ENCODE results near the gene ZNF621.

The ZNF621 gene

GRCh38 chr3:40505599-40506462 is 18.9 kb upstream of the ZNF621 start, which contains the start of gene ZNF620:
ZNF620 (plus strand) TSS chr3:40506039; CDS start chr3:40506353, 314 bp downstream.
- Histone ChIP-seq H3K36me3 (ENCODE audit: insufficient read depth, low read length) (peaks cover 4% of the 10 kb centered on the region; the same call in 1 of the 2 replicates), H3K4me1 (ENCODE audit: control insufficient read depth, insufficient read depth, low read length, unreplicated experiment) (peaks cover 23% of the 10 kb centered on the region), H2AFZ (ENCODE audit: low read length, unreplicated experiment) (peak within 1 kb of the TSS; percentile 68), H3K79me2 (ENCODE audit: control insufficient read depth, insufficient read depth, low read length, unreplicated experiment) (no peaks in the 10 kb centered on the region), H3K27me3 (ENCODE audit: insufficient read depth, low read length) (no peaks in the 10 kb centered on the region), H3K27ac (ENCODE audit: low read depth, low read length) (peak within 1 kb of the TSS; percentile 95), H3K4me3 (ENCODE audit: low read depth, low read length) (peak within 1 kb of the TSS; percentile 79)

GRCh38 chr3:40511031-40511718 is 13.6 kb upstream of the ZNF621 start:
- no peak overlapping the region for H2AFZ ChIP-seq (ENCODE audit: low read length, unreplicated experiment)
- peaks cover 9% of the 10 kb centered on the region for H3K36me3 ChIP-seq (ENCODE audit: insufficient read depth, low read length)
- H3K79me2 ChIP-seq (ENCODE audit: control insufficient read depth, insufficient read depth, low read length, unreplicated experiment): no peaks in the 10 kb centered on the region
- H3K27me3 ChIP-seq (ENCODE audit: insufficient read depth, low read length): no peaks in the 10 kb centered on the region
- H3K4me3 ChIP-seq (ENCODE audit: low read depth, low read length): no peak overlapping the region
- H3K27ac ChIP-seq (ENCODE audit: low read depth, low read length): no peak overlapping the region
- H3K4me1 ChIP-seq (ENCODE audit: control insufficient read depth, insufficient read depth, low read length, unreplicated experiment): peaks cover 6% of the 10 kb centered on the region

- Histone ChIP-seq H3K79me2 (ENCODE audit: control insufficient read depth, insufficient read depth, low read length, unreplicated experiment) (no peaks in the 10 kb centered on the region), H2AFZ (ENCODE audit: low read length, unreplicated experiment) (no peak overlapping the region), H3K36me3 (ENCODE audit: insufficient read depth, low read length) (peaks cover 7% of the 10 kb centered on the region; the same call in 1 of the 2 replicates)
Observed at GRCh38 chr3:40516201-40516600, 8.6 kb upstream of the ZNF621 start.

GRCh38 chr3:40518067-40518466 is 6.7 kb upstream of the ZNF621 start:
- no peak overlapping the region for H3K4me3 ChIP-seq (ENCODE audit: low read depth, low read length)
- H3K27me3 ChIP-seq (ENCODE audit: insufficient read depth, low read length): no peaks in the 10 kb centered on the region
- H2AFZ ChIP-seq (ENCODE audit: low read length, unreplicated experiment): no peak overlapping the region
- peaks cover 7% of the 10 kb centered on the region; the same call in 1 of the 2 replicates for H3K36me3 ChIP-seq (ENCODE audit: insufficient read depth, low read length)
- no peaks in the 10 kb centered on the region for H3K4me1 ChIP-seq (ENCODE audit: control insufficient read depth, insufficient read depth, low read length, unreplicated experiment)
- H3K27ac ChIP-seq (ENCODE audit: low read depth, low read length): no peak overlapping the region
- H3K79me2 ChIP-seq (ENCODE audit: control insufficient read depth, insufficient read depth, low read length, unreplicated experiment): no peaks in the 10 kb centered on the region

More at GRCh38 chr3:40516201-40516600, 8.6 kb upstream of the ZNF621 start:
- Histone ChIP-seq H3K27ac (ENCODE audit: low read depth, low read length) (no peak overlapping the region), H3K27me3 (ENCODE audit: insufficient read depth, low read length) (no peaks in the 10 kb centered on the region), H3K4me1 (ENCODE audit: control insufficient read depth, insufficient read depth, low read length, unreplicated experiment) (no peaks in the 10 kb centered on the region), H3K4me3 (ENCODE audit: low read depth, low read length) (no peak overlapping the region)

GRCh38 chr3:40518848-40519247 is 5.9 kb upstream of the ZNF621 start:
- no peak overlapping the region for H3K4me3 ChIP-seq (ENCODE audit: low read depth, low read length)
- H3K27ac ChIP-seq (ENCODE audit: low read depth, low read length): no peak overlapping the region
- peaks cover 7% of the 10 kb centered on the region; the same call in 1 of the 2 replicates for H3K36me3 ChIP-seq (ENCODE audit: insufficient read depth, low read length)
- no peaks in the 10 kb centered on the region for H3K4me1 ChIP-seq (ENCODE audit: control insufficient read depth, insufficient read depth, low read length, unreplicated experiment)
- no peaks in the 10 kb centered on the region for H3K79me2 ChIP-seq (ENCODE audit: control insufficient read depth, insufficient read depth, low read length, unreplicated experiment)
- no peak overlapping the region for H2AFZ ChIP-seq (ENCODE audit: low read length, unreplicated experiment)
- H3K27me3 ChIP-seq (ENCODE audit: insufficient read depth, low read length): no peaks in the 10 kb centered on the region

- 0 out of 2 replicates have a peak, but pooled peaks cover under 1% of the 10 kb centered on the region for H3K36me3 ChIP-seq (ENCODE audit: insufficient read depth, low read length)
- H3K27me3 ChIP-seq (ENCODE audit: insufficient read depth, low read length): no peaks in the 10 kb centered on the region
- H2AFZ ChIP-seq (ENCODE audit: low read length, unreplicated experiment): no peak overlapping the region
- H3K4me1 ChIP-seq (ENCODE audit: control insufficient read depth, insufficient read depth, low read length, unreplicated experiment): peaks cover 6% of the 10 kb centered on the region
- no peak overlapping the region for H3K4me3 ChIP-seq (ENCODE audit: low read depth, low read length)
- H3K27ac ChIP-seq (ENCODE audit: low read depth, low read length): no peak overlapping the region
- peaks cover 9% of the 10 kb centered on the region for H3K79me2 ChIP-seq (ENCODE audit: control insufficient read depth, insufficient read depth, low read length, unreplicated experiment)
Observed at GRCh38 chr3:40521254-40521653, 3.5 kb upstream of the ZNF621 start.

GRCh38 chr3:40523781-40524180 is 979 bp upstream of the ZNF621 start:
- Histone ChIP-seq H3K79me2 (ENCODE audit: control insufficient read depth, insufficient read depth, low read length, unreplicated experiment) (peaks cover 19% of the 10 kb centered on the region), H3K27me3 (ENCODE audit: insufficient read depth, low read length) (no peaks in the 10 kb centered on the region), H2AFZ (ENCODE audit: low read length, unreplicated experiment) (peak overlapping the region; percentile 90), H3K4me1 (ENCODE audit: control insufficient read depth, insufficient read depth, low read length, unreplicated experiment) (peaks cover 6% of the 10 kb centered on the region), H3K27ac (ENCODE audit: low read depth, low read length) (0 out of 2 replicates have a peak overlapping the region, but pooled peaks have one; percentile 42), H3K36me3 (ENCODE audit: insufficient read depth, low read length) (peaks cover 14% of the 10 kb centered on the region), H3K4me3 (ENCODE audit: low read depth, low read length) (peak overlapping the region; percentile 92)

- Histone ChIP-seq H2AFZ (ENCODE audit: low read length, unreplicated experiment) (peak overlapping the region; percentile 90), H3K79me2 (ENCODE audit: control insufficient read depth, insufficient read depth, low read length, unreplicated experiment) (peaks cover 22% of the 10 kb centered on the region), H3K4me3 (ENCODE audit: low read depth, low read length) (peak overlapping the region; percentile 92), H3K27ac (ENCODE audit: low read depth, low read length) (peak overlapping the region; percentile 42; the same call in 1 of the 2 replicates), H3K27me3 (ENCODE audit: insufficient read depth, low read length) (no peaks in the 10 kb centered on the region), H3K4me1 (ENCODE audit: control insufficient read depth, insufficient read depth, low read length, unreplicated experiment) (peaks cover 6% of the 10 kb centered on the region), H3K36me3 (ENCODE audit: insufficient read depth, low read length) (peaks cover 18% of the 10 kb centered on the region)
Observed at GRCh38 chr3:40524222-40524567, 565 bp upstream of the ZNF621 start.

- no peak overlapping the region for H3K27ac ChIP-seq (ENCODE audit: low read depth, low read length)
- peaks cover 22% of the 10 kb centered on the region for H3K79me2 ChIP-seq (ENCODE audit: control insufficient read depth, insufficient read depth, low read length, unreplicated experiment)
- no peaks in the 10 kb centered on the region for H3K27me3 ChIP-seq (ENCODE audit: insufficient read depth, low read length)
- peaks cover 60% of the 10 kb centered on the region for H3K36me3 ChIP-seq (ENCODE audit: insufficient read depth, low read length)
- H3K4me3 ChIP-seq (ENCODE audit: low read depth, low read length): no peak overlapping the region
- no peak overlapping the region for H2AFZ ChIP-seq (ENCODE audit: low read length, unreplicated experiment)
- H3K4me1 ChIP-seq (ENCODE audit: control insufficient read depth, insufficient read depth, low read length, unreplicated experiment): peaks cover 6% of the 10 kb centered on the region
Observed at GRCh38 chr3:40528426-40528825, 3.7 kb downstream of the ZNF621 start.

- Histone ChIP-seq H3K79me2 (ENCODE audit: control insufficient read depth, insufficient read depth, low read length, unreplicated experiment) (peaks cover 7% of the 10 kb centered on the region), H3K4me1 (ENCODE audit: control insufficient read depth, insufficient read depth, low read length, unreplicated experiment) (no peaks in the 10 kb centered on the region), H3K27me3 (ENCODE audit: insufficient read depth, low read length) (no peaks in the 10 kb centered on the region), H3K27ac (ENCODE audit: low read depth, low read length) (no peak overlapping the region), H3K36me3 (ENCODE audit: insufficient read depth, low read length) (peaks cover 91% of the 10 kb centered on the region), H2AFZ (ENCODE audit: low read length, unreplicated experiment) (no peak overlapping the region), H3K4me3 (ENCODE audit: low read depth, low read length) (no peak overlapping the region)
Observed at GRCh38 chr3:40532252-40532651, 7.5 kb downstream of the ZNF621 start.

All from ACC112 (cell line).